A549 (cell line): ENCODE measurements around the gene MYO7A. TPM values are rescaled to one million over a fixed set of nuclear protein-coding genes. Genes with fewer than 3 reads are reported as not detected.
A peak's percentile ranks its signal among the peaks of the same experiment; 100 is the strongest.

ENCODE experiments used
- ATAC-seq, 2 experiments: fragments of 200-7000 bp in 1 of 2; fragments of >200 bp in 1 of 2; cut with Nextera tagmentation in 1 of 2; cut with Tn5 transposase in 1 of 2; 3 replicates each; pipeline versions ENCODE4 v1.8.0 to v1.9.1; 2018 to 2020; ENCODE audit warnings: mild to moderate bottlenecking in 1 of 2, moderate library complexity in 1 of 2
- CTCF ChIA-PET: fragments of 300-600 bp; sonication (Branson Sonifier 250); formaldehyde crosslinking; extraction: SDS; loops from one replicate; lab custom pipeline; 2021; ENCODE audit warnings: antibody characterized with exemption, inconsistent platforms; lab: Yijun Ruan, JAX
- POLR2A ChIA-PET: fragments of 350-600 bp; formaldehyde crosslinking; extraction: SDS; loops from one replicate; lab custom pipeline; 2021; ENCODE audit warnings: antibody characterized with exemption, inconsistent platforms; lab: Yijun Ruan, JAX
- DNase-seq, 2 experiments: peaks; one replicate each; pipeline versions ENCODE4 v3.0.0 to v3.0.0-alpha.2; 2011 to 2016; ENCODE audit warnings: low read depth in 1 of 2, low spot score in 1 of 2
- FAIRE-seq: peaks from 2 replicates; lab custom pipeline; 2011; peaks lifted over from hg19 to GRCh38; lab: Jason Lieb, UNC
- H3K27ac ChIP-seq, 2 experiments: fragments of >200 bp; sonication (Bioruptor Twin); formaldehyde crosslinking; 3 replicates each; pipeline ENCODE4 v1.5.1; 2016 to 2017
- H3K4me1 ChIP-seq: fragments of >200 bp; sonication (Bioruptor Twin); formaldehyde crosslinking; 3 replicates; pipeline ENCODE4 v1.6.1; 2016
- H3K4me2 ChIP-seq: fragments of >200 bp; sonication (Bioruptor Twin); formaldehyde crosslinking; 3 replicates; pipeline ENCODE4 v1.6.1; 2016
- H3K4me3 ChIP-seq: fragments of >200 bp; sonication (Bioruptor Twin); formaldehyde crosslinking; 3 replicates; pipeline ENCODE4 v1.5.1; 2016
- H3K9me3 ChIP-seq: fragments of >200 bp; sonication (Bioruptor Twin); formaldehyde crosslinking; 3 replicates; pipeline ENCODE4 v1.6.1; 2016
- BCL3 ChIP-seq: fragments of >200 bp; sonication (Bioruptor Twin); formaldehyde crosslinking; IDR thresholded peaks from 3 replicates; pipeline ENCODE4 v1.6.1; 2016
- BHLHE40 ChIP-seq: IDR thresholded peaks from 2 replicates; pipeline ENCODE4 v1.6.1; 2012; ENCODE audit warnings: low read depth, low read length, inconsistent platforms
- CBX2 ChIP-seq: fragments of 200-600 bp; sonication (generic); IDR thresholded peaks from 2 replicates; pipeline ENCODE4 v1.6.1; 2016; ENCODE audit warnings: low read depth, mild to moderate bottlenecking, borderline replicate concordance
- CEBPB ChIP-seq, 2 experiments: fragments of >200 bp in 1 of 2; sonication (Bioruptor Twin) in 1 of 2; formaldehyde crosslinking in 1 of 2; IDR thresholded peaks; 2 replicates each; pipeline ENCODE4 v1.6.1; 2012 to 2016
- E2F6 ChIP-seq: IDR thresholded peaks from 2 replicates; pipeline ENCODE4 v1.6.1; 2012; ENCODE audit warnings: low read depth, borderline replicate concordance
- EHF ChIP-seq: fragments of 250-450 bp; sonication (Bioruptor Pico); IDR thresholded peaks from 2 replicates; pipeline ENCODE4 v1.5.0; 2020; ENCODE audit warnings: mild to moderate bottlenecking
- EHMT2 ChIP-seq: fragments of 200-600 bp; sonication (generic); IDR thresholded peaks from 2 replicates; pipeline ENCODE4 v1.6.1; 2016; ENCODE audit warnings: antibody characterized with exemption, low read depth, mild to moderate bottlenecking, moderate library complexity
- FOSB ChIP-seq: fragments of 250-450 bp; sonication (Bioruptor Pico); IDR thresholded peaks from 2 replicates; pipeline ENCODE4 v1.5.0; 2020; ENCODE audit warnings: mild to moderate bottlenecking, moderate library complexity
- FOSL2 ChIP-seq, 2 experiments: fragments of 450-650 bp in 1 of 2; fragments of >200 bp in 1 of 2; sonication (Bioruptor Twin) in 1 of 2; formaldehyde crosslinking; IDR thresholded peaks; 2 replicates each; pipeline versions ENCODE4 v1.5.0 to v1.6.1; 2016 to 2020; ENCODE audit warnings: mild to moderate bottlenecking in 1 of 2, moderate library complexity in 1 of 2
- FOXS1 ChIP-seq: fragments of 250-450 bp; sonication (Bioruptor Pico); IDR thresholded peaks from 2 replicates; pipeline ENCODE4 v1.5.0; 2020; ENCODE audit warnings: mild to moderate bottlenecking, moderate library complexity
- GATA3 ChIP-seq: IDR thresholded peaks from 2 replicates; pipeline ENCODE4 v1.6.1; 2012; ENCODE audit warnings: borderline replicate concordance
- HMGXB4 ChIP-seq: fragments of 250-450 bp; sonication (Bioruptor Pico); IDR thresholded peaks from 2 replicates; pipeline ENCODE4 v1.5.0; 2021; ENCODE audit warnings: mild to moderate bottlenecking, moderate library complexity, borderline replicate concordance
- JUN ChIP-seq, 2 experiments: fragments of >200 bp; sonication (Bioruptor Twin); formaldehyde crosslinking; IDR thresholded peaks; 2 replicates in 1 of 2; 3 replicates in 1 of 2; pipeline ENCODE4 v1.6.1; 2016 to 2017
- KDM1A ChIP-seq: fragments of 200-600 bp; sonication (generic); IDR thresholded peaks from 2 replicates; pipeline ENCODE4 v1.6.1; 2016; ENCODE audit warnings: low read depth, mild to moderate bottlenecking
- MAFK ChIP-seq: fragments of 450-650 bp; IDR thresholded peaks from 2 replicates; pipeline ENCODE4 v1.6.1; 2014; ENCODE audit not compliant: partially characterized antibody
- NPAS2 ChIP-seq: fragments of 250-450 bp; sonication (Bioruptor Pico); IDR thresholded peaks from 2 replicates; pipeline ENCODE4 v1.8.0; 2022; ENCODE audit warnings: mild to moderate bottlenecking, moderate library complexity, borderline replicate concordance
- PBX3 ChIP-seq: IDR thresholded peaks from 2 replicates; pipeline ENCODE4 v1.6.1; 2012
- POLR2AphosphoS2 ChIP-seq: conservative IDR thresholded peaks from 2 replicates; pipeline ENCODE4 v1.6.1; 2012; ENCODE audit warnings: low read length, improper control_type of control experiment, inconsistent platforms
- RAD21 ChIP-seq, 2 experiments: fragments of >200 bp in 1 of 2; sonication (Bioruptor Twin) in 1 of 2; formaldehyde crosslinking in 1 of 2; IDR thresholded peaks in 1 of 2; conservative IDR thresholded peaks in 1 of 2; 2 replicates in 1 of 2; 3 replicates in 1 of 2; pipeline ENCODE4 v1.6.1; 2012 to 2018; ENCODE audit warnings: inconsistent platforms in 1 of 2
- SREBF2 ChIP-seq: fragments of 450-650 bp; IDR thresholded peaks from 2 replicates; pipeline ENCODE4 v1.6.1; 2014; ENCODE audit warnings: mild to moderate bottlenecking, moderate library complexity
- ZC3H11A ChIP-seq: fragments of 450-650 bp; IDR thresholded peaks from 2 replicates; pipeline ENCODE4 v1.6.1; 2014; ENCODE audit warnings: antibody characterized with exemption, mild to moderate bottlenecking
- ZFP36 ChIP-seq: fragments of 450-650 bp; IDR thresholded peaks from 2 replicates; pipeline ENCODE4 v1.6.1; 2014; ENCODE audit warnings: borderline replicate concordance; ENCODE audit not compliant: partially characterized antibody
- WGBS: methylation state at CpG from one replicate; pipeline ENCODE4 v1.1.6; 2017; ENCODE audit errors: missing lambda C conversion rate; 5-methylcytosine and 5-hydroxymethylcytosine counted together
- polyA plus RNA-seq, 4 experiments: library from polyadenylated mRNA; depleted of rRNA in 3 of 4; stranded (reverse); fragments of >200 nt; fragmentation: RNase III in 1 of 4; extraction: RNeasy Plus Mini Kit Qiagen cat#74134 plus additional on column Dnase treatment in 1 of 4; gene quantifications; 2 replicates in 3 of 4; 3 replicates in 1 of 4; pipeline ENCODE4 v1.2.3, GENCODE V29; 2011 to 2017

MYO7A gene
- polyA plus RNA-seq, 2 of the 4 experiments (the other 2 are of a cell fraction): 1.7 to 2.1 TPM

- CTCF ChIA-PET: interaction anchor here (0.6 kb wide), 1 partner anchor 45 kb away, joined by 3 read pairs; no protein-coding TSS in a partner anchor
- POLR2A ChIA-PET: no interaction called here
- Histone ChIP-seq H3K4me1 (no peaks in the 10 kb centered on the region), H3K9me3 (no peaks in the 10 kb centered on the region), H3K4me2 (no peak overlapping the region), H3K27ac (no peak overlapping the region), H3K4me3 (no peak overlapping the region)
- DNase-seq (no peak), ATAC-seq (no peak), FAIRE-seq (no peak)
- TF ChIP-seq E2F6 (no peak), NPAS2 (CRISPR knock-in tag) (no peak), FOSB (CRISPR knock-in tag) (no peak), POLR2AphosphoS2 (no peak), PBX3 (no peak), KDM1A (no peak)
- 91% methylated on average over 8 of the region's 10 CpGs for WGBS
Measured at GRCh38 chr11:77207019-77207485, 79.0 kb downstream of the MYO7A start.

GRCh38 chr11:77207618-77208313 lies 79.7 kb downstream of the MYO7A start:
- Histone ChIP-seq H3K4me1 (no peaks in the 10 kb centered on the region), H3K4me2 (no peak overlapping the region), H3K4me3 (no peak overlapping the region), H3K27ac (no peak overlapping the region), H3K9me3 (no peaks in the 10 kb centered on the region)
- ChIA-PET CTCF (interaction anchor here (0.6 to 1.8 kb wide), 3 partner anchors 15 to 44 kb away, joined by 3 to 7 read pairs (median 5); no protein-coding TSS in a partner anchor), POLR2A (no interaction called here)
- ATAC-seq: no peak
- FAIRE-seq: no peak
- WGBS: 62% methylated on average over 10 of the region's 10 CpGs
- no peak for DNase-seq
- no peak for TF ChIP-seq RAD21 (conservative IDR thresholded peaks at IDR 0.05 in 1 of 2, IDR thresholded peaks at IDR 0.05 in 1 of 2)
- TF ChIP-seq ZFP36: peak; percentile 33

- Histone ChIP-seq H3K4me2 (no peak overlapping the region), H3K4me1 (no peaks in the 10 kb centered on the region), H3K9me3 (no peaks in the 10 kb centered on the region), H3K27ac (no peak overlapping the region), H3K4me3 (no peak overlapping the region)
- FAIRE-seq (no peak), ATAC-seq (no peak), DNase-seq (no peak)
- ChIA-PET POLR2A (no interaction called here), CTCF (interaction anchor here (0.6 to 1.8 kb wide), 5 partner anchors 12 to 339 kb away, joined by 3 to 7 read pairs (median 3); no protein-coding TSS in a partner anchor)
- TF ChIP-seq CEBPB (IDR thresholded peaks at IDR 0.05): no peak
- no peak for TF ChIP-seq SREBF2
- TF ChIP-seq HMGXB4: no peak
- TF ChIP-seq CBX2: no peak
- TF ChIP-seq MAFK: no peak
- 65% methylated on average over 10 of the region's 11 CpGs for WGBS
Measured at GRCh38 chr11:77208535-77208934, 80.5 kb downstream of the MYO7A start.

GRCh38 chr11:77209663-77210062 lies 81.6 kb downstream of the MYO7A start:
- H3K27ac ChIP-seq: no peak overlapping the region
- H3K4me3 ChIP-seq: no peak overlapping the region
- FAIRE-seq: no peak
- no peaks in the 10 kb centered on the region for H3K9me3 ChIP-seq
- H3K4me2 ChIP-seq: no peak overlapping the region
- H3K4me1 ChIP-seq: no peaks in the 10 kb centered on the region
- ChIA-PET POLR2A (no interaction called here), CTCF (interaction anchor here (1.0 to 1.8 kb wide), 2 partner anchors 13 to 17 kb away, joined by 3 to 7 read pairs; no protein-coding TSS in a partner anchor)
- no peak for ATAC-seq
- 74% methylated on average over 4 of the region's 4 CpGs for WGBS
- DNase-seq: no peak
- no peak for TF ChIP-seq BCL3
- no peak for TF ChIP-seq JUN (IDR thresholded peaks at IDR 0.05)
- no peak for TF ChIP-seq FOSL2 (IDR thresholded peaks at IDR 0.05)
- TF ChIP-seq FOSL2 (CRISPR knock-in tag; IDR thresholded peaks at IDR 0.05): no peak
- TF ChIP-seq FOXS1 (CRISPR knock-in tag): no peak
- TF ChIP-seq E2F6: no peak
- TF ChIP-seq EHMT2: no peak
- TF ChIP-seq CEBPB (IDR thresholded peaks at IDR 0.05): no peak
- no peak for TF ChIP-seq EHF (CRISPR knock-in tag)
- no peak for TF ChIP-seq RAD21 (conservative IDR thresholded peaks at IDR 0.05 in 1 of 2, IDR thresholded peaks at IDR 0.05 in 1 of 2)
- TF ChIP-seq ZC3H11A: no peak
- no peak for TF ChIP-seq CBX2
- no peak for TF ChIP-seq BHLHE40
- no peak for TF ChIP-seq GATA3
